BE2C (cell line): ENCODE data around the gene TRIM38.

Experiments
- DNase-seq: peaks from one replicate; pipeline ENCODE4 v3.0.0-alpha.2; 2020
- H3K27me3 ChIP-seq: fragments of 250-450 bp; sonication (Bioruptor Pico); 2 replicates; pipeline ENCODE4 v1.5.1; 2020; ENCODE audit warnings: mild to moderate bottlenecking
- H3K36me3 ChIP-seq: fragments of 250-450 bp; sonication (Bioruptor Pico); 2 replicates; pipeline ENCODE4 v1.5.1; 2020; ENCODE audit warnings: mild to moderate bottlenecking
- H3K4me1 ChIP-seq: fragments of 250-450 bp; sonication (Bioruptor Pico); 2 replicates; pipeline ENCODE4 v1.5.1; 2020
- H3K4me3 ChIP-seq: 2 replicates; pipeline ENCODE4 v1.5.1; 2011; ENCODE audit warnings: low read depth, low read length
- H3K9me3 ChIP-seq: fragments of 250-450 bp; sonication (Bioruptor Pico); 2 replicates; pipeline ENCODE4 v1.5.1; 2020
- TF ChIP-seq, protein P1 (sequence below): IDR thresholded peaks from 2 replicates; pipeline ENCODE4 v1.5.1; 2012; ENCODE audit warnings: mild to moderate bottlenecking, low read depth, low read length

Gene TRIM38

DNA sequence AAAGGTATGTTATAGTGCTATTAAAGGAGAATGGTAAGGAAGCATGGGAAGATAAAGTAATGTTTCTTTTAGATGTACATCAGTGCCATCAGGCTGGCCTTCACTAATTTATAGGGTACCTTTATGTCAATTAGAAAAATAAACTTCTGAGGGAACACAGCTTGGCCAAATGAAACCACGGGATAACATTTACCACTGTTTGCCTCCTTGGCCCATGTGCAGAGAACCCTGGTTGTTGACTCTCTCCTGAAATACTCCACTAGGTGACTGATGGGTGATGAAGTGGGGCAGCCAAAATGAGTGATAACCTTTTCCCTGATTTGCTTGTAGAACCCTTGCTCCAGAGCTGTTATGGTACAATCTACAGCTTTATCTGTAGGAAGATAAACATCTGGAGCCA is 9.5 kb downstream of the TRIM38 start:
- H3K36me3 ChIP-seq = no peaks in the 10 kb centered on the region
- no peak for DNase-seq
- H3K27me3 ChIP-seq = no peaks in the 10 kb centered on the region
- no peaks in the 10 kb centered on the region for H3K4me1 ChIP-seq
- H3K4me3 ChIP-seq = no peak overlapping the region
- TF ChIP-seq, protein P1, sequence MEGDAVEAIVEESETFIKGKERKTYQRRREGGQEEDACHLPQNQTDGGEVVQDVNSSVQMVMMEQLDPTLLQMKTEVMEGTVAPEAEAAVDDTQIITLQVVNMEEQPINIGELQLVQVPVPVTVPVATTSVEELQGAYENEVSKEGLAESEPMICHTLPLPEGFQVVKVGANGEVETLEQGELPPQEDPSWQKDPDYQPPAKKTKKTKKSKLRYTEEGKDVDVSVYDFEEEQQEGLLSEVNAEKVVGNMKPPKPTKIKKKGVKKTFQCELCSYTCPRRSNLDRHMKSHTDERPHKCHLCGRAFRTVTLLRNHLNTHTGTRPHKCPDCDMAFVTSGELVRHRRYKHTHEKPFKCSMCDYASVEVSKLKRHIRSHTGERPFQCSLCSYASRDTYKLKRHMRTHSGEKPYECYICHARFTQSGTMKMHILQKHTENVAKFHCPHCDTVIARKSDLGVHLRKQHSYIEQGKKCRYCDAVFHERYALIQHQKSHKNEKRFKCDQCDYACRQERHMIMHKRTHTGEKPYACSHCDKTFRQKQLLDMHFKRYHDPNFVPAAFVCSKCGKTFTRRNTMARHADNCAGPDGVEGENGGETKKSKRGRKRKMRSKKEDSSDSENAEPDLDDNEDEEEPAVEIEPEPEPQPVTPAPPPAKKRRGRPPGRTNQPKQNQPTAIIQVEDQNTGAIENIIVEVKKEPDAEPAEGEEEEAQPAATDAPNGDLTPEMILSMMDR = no peak
- H3K9me3 ChIP-seq = no peaks in the 10 kb centered on the region

DNA sequence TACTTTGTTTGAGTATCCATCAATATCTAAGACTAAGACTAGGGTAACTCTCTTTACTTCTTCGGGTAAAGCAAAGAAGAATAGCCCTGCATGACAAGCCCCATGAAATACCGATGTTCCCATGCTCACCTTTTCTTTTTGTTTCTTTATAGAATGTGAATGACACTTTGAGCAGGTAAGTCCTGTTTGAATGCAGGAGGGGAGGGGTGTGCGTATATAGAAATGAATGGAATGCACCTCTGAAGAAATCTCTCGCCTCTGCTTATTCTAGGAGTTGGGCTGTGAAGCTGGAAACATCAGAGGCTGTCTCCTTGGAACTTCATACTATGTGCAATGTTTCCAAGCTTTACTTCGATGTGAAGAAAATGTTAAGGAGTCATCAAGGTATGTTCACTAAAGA is 10.3 kb downstream of the TRIM38 start:
- no peak for DNase-seq
- TF ChIP-seq, protein P1 = no peak
- Histone ChIP-seq H3K36me3 (no peaks in the 10 kb centered on the region), H3K9me3 (no peaks in the 10 kb centered on the region), H3K4me1 (no peaks in the 10 kb centered on the region), H3K4me3 (no peak overlapping the region), H3K27me3 (no peaks in the 10 kb centered on the region)

DNA sequence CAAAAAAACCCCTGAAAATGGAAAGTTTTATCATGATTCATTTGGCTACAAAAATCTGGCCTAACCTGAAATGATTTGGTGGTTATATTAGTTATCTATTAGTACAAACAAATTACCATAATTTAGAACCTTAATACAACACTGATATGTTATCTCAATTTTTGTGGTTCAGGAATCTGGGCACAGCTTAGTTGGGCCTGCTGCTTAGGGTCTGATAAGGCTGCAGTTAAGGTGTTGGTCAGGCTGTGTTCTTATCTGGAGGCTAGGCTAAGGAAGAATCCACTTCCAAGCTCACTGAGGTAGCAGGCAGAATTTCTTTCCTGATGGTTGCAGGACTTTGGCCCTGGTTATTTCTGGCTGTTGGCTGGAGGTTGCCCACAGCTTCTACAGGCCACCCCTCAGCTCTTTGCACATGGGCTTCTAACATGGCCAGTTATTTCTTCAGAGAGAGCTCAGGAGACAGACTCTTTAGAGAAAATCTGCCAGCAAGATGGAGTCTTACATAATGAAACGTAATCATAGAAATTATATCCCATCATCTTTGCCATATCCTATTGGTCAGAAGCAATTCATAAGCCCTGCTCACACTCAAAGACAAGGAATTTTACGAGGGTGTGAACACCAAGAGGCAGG is 11.4 kb downstream of the TRIM38 start:
- DNase-seq = no peak
- Histone ChIP-seq H3K4me3 (no peak overlapping the region), H3K4me1 (no peaks in the 10 kb centered on the region), H3K36me3 (no peaks in the 10 kb centered on the region), H3K27me3 (no peaks in the 10 kb centered on the region), H3K9me3 (no peaks in the 10 kb centered on the region)
- TF ChIP-seq, protein P1 = no peak

DNA sequence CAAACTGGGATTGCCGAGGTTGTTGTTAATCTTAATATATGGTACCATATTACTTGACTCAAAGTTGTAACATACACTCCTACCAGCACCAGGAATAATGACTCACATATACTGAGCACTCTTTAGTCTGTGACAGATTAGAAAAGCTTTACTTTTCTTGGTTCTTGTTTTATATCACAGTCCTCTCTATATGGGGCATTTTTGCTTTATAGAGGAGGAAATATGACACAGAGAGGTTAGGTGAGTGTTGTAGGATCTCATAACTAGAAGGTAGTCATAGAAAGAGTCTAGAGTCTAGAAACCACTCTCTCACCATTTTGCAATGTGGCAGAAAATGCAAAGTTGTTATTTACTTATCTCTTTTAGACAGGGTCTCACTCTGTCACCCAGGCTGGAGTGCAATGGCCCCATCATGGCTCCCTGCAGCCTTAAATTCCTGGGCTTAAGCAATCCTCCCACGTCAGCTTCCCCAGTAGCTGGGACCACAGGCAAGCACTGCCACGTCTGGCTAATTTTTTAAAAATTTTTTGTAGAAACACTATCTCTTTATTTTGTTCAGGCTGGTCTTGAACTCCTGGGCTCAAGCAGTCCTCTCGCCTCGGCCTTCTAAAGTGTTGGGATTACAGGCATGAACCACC is 13.4 kb downstream of the TRIM38 start:
- Histone ChIP-seq H3K36me3 (no peaks in the 10 kb centered on the region), H3K4me3 (no peak overlapping the region), H3K9me3 (no peaks in the 10 kb centered on the region), H3K4me1 (no peaks in the 10 kb centered on the region), H3K27me3 (no peaks in the 10 kb centered on the region)
- DNase-seq = no peak
- TF ChIP-seq, protein P1 = no peak

DNA sequence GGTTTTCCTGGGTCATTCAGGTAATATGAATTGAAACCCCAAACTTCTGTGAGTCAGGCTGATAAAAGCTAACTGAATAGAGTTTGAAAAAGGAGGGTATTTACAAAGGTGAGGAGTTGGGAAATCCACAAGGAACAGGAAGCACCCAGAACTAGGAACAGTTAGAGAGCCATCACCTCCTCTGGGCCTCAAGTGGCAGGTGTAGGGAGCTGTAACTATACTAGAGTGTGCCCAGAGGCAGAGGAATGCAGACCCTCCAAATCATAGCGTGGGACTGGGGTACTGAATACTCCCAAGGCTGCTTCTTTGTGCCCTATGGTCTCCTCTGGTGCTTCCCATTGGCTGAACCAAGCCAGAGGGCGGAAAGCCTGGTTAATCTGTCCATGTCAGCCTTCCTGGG is 18.3 kb downstream of the TRIM38 start:
- TF ChIP-seq, protein P1 = no peak
- no peak for DNase-seq
- no peaks in the 10 kb centered on the region for H3K4me1 ChIP-seq
- H3K27me3 ChIP-seq = no peaks in the 10 kb centered on the region
- no peaks in the 10 kb centered on the region for H3K9me3 ChIP-seq
- H3K36me3 ChIP-seq = no peaks in the 10 kb centered on the region
- no peak overlapping the region for H3K4me3 ChIP-seq

DNA sequence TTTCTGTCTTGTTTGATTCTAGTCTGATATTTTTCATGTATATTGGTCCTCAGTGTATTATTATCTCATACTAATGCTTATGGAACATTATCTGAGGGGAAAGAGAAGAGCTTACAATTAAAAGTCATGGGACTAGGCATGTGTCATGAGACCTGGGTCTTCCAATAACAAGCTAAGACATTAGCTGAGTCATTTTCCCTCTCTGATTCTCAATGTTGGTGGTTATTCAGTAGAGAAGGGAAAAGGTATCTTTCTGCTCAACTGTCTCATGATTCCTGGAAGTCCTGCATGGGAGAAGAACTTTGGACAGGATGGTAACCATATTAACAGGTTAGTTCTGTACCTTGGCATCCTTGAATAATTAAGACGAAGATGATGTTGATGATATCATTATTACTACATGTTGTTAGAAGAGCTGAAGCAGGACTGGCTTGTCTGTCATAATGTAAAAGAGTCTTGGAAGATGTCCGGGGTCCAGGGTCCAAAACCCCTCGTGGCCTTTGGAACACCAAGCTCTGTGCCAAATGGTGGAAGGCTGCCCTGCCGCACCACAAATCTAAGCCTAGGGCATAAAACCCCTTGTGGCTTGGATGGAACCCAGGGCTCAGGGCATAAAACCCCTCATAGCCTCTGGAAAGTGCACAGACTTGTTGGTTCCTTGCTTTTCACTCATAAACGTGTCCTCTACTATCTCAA is 19.1 kb downstream of the TRIM38 start:
- no peaks in the 10 kb centered on the region for H3K36me3 ChIP-seq

More for the DNA sequence above, 19.1 kb downstream of the TRIM38 start:
- H3K9me3 ChIP-seq = no peaks in the 10 kb centered on the region
- H3K27me3 ChIP-seq = no peaks in the 10 kb centered on the region
- no peaks in the 10 kb centered on the region for H3K4me1 ChIP-seq
- no peak overlapping the region for H3K4me3 ChIP-seq
- DNase-seq = no peak
- TF ChIP-seq, protein P1 = no peak
